Gastrocnemius medialis (tissue), 4 donors: Measurements from ENCODE around the gene UTF1. TPM values are rescaled to one million over a fixed set of nuclear protein-coding genes. Genes with fewer than 3 reads are reported as not detected.

ENCODE experiments used
- ATAC-seq, 2 donors: fragments of 150-250 bp; one replicate each; pipeline ENCODE4 v1.9.1; 2016
- DNase-seq, 2 donors: peaks; one replicate each; pipeline ENCODE4 v3.0.0-alpha.2; 2019
- H3K27ac ChIP-seq, 4 donors: fragments of 200-600 bp; sonication (generic); 1 replicate in 1 of 4; 2 replicates in 3 of 4; pipeline ENCODE4 v1.5.1; 2016 to 2018; ENCODE audit warnings: mild to moderate bottlenecking in 2 of 4, moderate library complexity in 1 of 4
- H3K27me3 ChIP-seq, 3 donors: fragments of 200-600 bp; sonication (generic) in 2 of 3; 1 replicate in 1 of 3; 2 replicates in 2 of 3; pipeline versions ENCODE4 v1.5.1 to v1.6.0; 2016 to 2019; ENCODE audit warnings: mild to moderate bottlenecking in 1 of 3, moderate library complexity in 1 of 3
- H3K36me3 ChIP-seq, 2 donors: fragments of 200-600 bp; sonication (generic) in 1 of 2; one replicate each; pipeline ENCODE4 v1.5.1; 2017 to 2018
- H3K4me1 ChIP-seq, 2 donors: fragments of 200-600 bp; sonication (generic) in 1 of 2; one replicate each; pipeline ENCODE4 v1.5.1; 2016 to 2017; ENCODE audit warnings: mild to moderate bottlenecking in 2 of 2
- H3K4me3 ChIP-seq, 4 donors: fragments of 200-600 bp; sonication (generic) in 3 of 4; 1 replicate in 1 of 4; 2 replicates in 3 of 4; pipeline ENCODE4 v1.5.1; 2016 to 2019; ENCODE audit warnings: mild to moderate bottlenecking in 2 of 4
- H3K9me3 ChIP-seq, 3 donors: fragments of 200-600 bp; sonication (generic) in 2 of 3; 1 replicate in 1 of 3; 2 replicates in 2 of 3; pipeline ENCODE4 v1.5.1; 2016 to 2019
- POLR2A ChIP-seq, 2 donors: fragments of 450-650 bp; IDR thresholded peaks; one replicate each; pipeline ENCODE4 v1.6.1; 2017; ENCODE audit warnings: antibody characterized with exemption in 2 of 2, mild to moderate bottlenecking in 2 of 2, moderate library complexity in 2 of 2
- in situ Hi-C, 4 donors: fragments of 200-750 bp; cut with MboI; loops; one replicate each; pipeline versions ENCODE4 v1.15.0 to v1.8.0; 2017; ENCODE audit warnings: low sequenced_read_pairs in 4 of 4
- intact Hi-C: fragments of 100-400 bp; cut with DNase I; formaldehyde crosslinking; loops from one replicate; pipeline ENCODE4 v1.15.1; 2023; ENCODE audit warnings: low total_unique reads
- total RNA-seq, 4 donors: library from RNA; depleted of rRNA; stranded (reverse); fragments of >200 nt; gene quantifications; one replicate each; pipeline versions ENCODE4 v1.1.0 to v1.2.3, GENCODE V29; 2016
- TF ChIP-seq, protein P1 (sequence below), 5 experiments: fragments of 450-650 bp in 3 of 5; fragments of 200-600 bp in 2 of 5; sonication (generic) in 2 of 5; IDR thresholded peaks in 4 of 5; conservative IDR thresholded peaks in 1 of 5; 1 replicate in 4 of 5; 2 replicates in 1 of 5; pipeline ENCODE4 v1.5.1; 2016 to 2019; ENCODE audit warnings: antibody characterized with exemption in 5 of 5, mild to moderate bottlenecking in 3 of 5, moderate library complexity in 3 of 5

UTF1 gene
- total RNA-seq, 4 donors from 2014 or later = not detected

DNA sequence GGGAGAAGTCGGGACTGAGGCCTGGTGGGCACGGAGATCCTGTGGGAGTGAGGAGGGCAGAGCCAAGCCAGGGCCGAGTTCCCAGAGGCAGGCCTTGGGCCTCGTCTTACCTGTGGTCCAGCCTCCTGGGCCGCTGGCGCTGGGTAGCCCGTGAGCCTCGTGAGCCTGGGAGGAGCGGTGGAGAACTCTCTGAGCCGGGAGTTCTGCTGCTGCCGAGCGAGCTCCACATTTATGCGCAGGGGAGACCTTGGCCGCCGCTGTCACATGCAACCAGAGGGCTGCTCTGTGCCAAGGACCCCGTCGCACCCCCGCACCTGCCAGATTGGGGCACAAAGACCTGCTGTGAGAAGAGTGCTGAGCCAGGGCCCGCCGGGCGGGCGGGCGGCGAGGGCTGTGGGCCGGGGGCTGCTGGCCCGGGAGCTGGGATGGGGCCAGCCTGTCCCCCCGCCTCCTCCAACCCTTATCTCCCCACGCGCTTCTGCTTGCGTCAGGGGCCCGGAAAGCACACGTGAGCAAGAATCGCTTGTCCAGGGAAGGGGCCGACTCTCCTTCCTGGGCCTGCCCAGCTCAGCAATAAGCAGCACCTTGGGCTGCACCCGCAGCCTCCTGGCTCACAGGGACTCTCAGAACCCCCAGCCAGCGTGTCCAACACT lies 17.8 kb downstream of the UTF1 start:
- TF ChIP-seq POLR2A (IDR thresholded peaks at IDR 0.05) = no peak
- TF ChIP-seq, protein P1, sequence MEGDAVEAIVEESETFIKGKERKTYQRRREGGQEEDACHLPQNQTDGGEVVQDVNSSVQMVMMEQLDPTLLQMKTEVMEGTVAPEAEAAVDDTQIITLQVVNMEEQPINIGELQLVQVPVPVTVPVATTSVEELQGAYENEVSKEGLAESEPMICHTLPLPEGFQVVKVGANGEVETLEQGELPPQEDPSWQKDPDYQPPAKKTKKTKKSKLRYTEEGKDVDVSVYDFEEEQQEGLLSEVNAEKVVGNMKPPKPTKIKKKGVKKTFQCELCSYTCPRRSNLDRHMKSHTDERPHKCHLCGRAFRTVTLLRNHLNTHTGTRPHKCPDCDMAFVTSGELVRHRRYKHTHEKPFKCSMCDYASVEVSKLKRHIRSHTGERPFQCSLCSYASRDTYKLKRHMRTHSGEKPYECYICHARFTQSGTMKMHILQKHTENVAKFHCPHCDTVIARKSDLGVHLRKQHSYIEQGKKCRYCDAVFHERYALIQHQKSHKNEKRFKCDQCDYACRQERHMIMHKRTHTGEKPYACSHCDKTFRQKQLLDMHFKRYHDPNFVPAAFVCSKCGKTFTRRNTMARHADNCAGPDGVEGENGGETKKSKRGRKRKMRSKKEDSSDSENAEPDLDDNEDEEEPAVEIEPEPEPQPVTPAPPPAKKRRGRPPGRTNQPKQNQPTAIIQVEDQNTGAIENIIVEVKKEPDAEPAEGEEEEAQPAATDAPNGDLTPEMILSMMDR (IDR thresholded peaks at IDR 0.05 in 4 of 5, conservative IDR thresholded peaks at IDR 0.05 in 1 of 5) = no peak
- intact Hi-C loops = no loop called here
- no peak for DNase-seq
- in situ Hi-C loops = no loop called here
- Histone ChIP-seq H3K4me3 (no peak overlapping the region), H3K9me3 (no peaks in the 10 kb centered on the region), H3K27me3 (peaks cover 29 to 39% (median 34%) of the 10 kb centered on the region in 3 donors), H3K4me1 (no peaks in the 10 kb centered on the region), H3K27ac (no peak overlapping the region), H3K36me3 (no peaks in the 10 kb centered on the region)
- ATAC-seq = no peak

- Histone ChIP-seq H3K27ac (no peak overlapping the region), H3K27me3 (peaks cover 27 to 35% (median 29%) of the 10 kb centered on the region in 3 donors), H3K4me1 (no peaks in the 10 kb centered on the region), H3K4me3 (no peak overlapping the region), H3K36me3 (no peaks in the 10 kb centered on the region), H3K9me3 (no peaks in the 10 kb centered on the region)
- intact Hi-C loops = no loop called here
- in situ Hi-C loops = no loop called here
- DNase-seq (no peak), ATAC-seq (no peak)
- TF ChIP-seq POLR2A (IDR thresholded peaks at IDR 0.05) = no peak
- TF ChIP-seq, protein P1 (IDR thresholded peaks at IDR 0.05 in 4 of 5, conservative IDR thresholded peaks at IDR 0.05 in 1 of 5) = no peak
These were observed 18.3 kb downstream of the UTF1 start for GRCh38 chr10:133248334-133248715.

DNA sequence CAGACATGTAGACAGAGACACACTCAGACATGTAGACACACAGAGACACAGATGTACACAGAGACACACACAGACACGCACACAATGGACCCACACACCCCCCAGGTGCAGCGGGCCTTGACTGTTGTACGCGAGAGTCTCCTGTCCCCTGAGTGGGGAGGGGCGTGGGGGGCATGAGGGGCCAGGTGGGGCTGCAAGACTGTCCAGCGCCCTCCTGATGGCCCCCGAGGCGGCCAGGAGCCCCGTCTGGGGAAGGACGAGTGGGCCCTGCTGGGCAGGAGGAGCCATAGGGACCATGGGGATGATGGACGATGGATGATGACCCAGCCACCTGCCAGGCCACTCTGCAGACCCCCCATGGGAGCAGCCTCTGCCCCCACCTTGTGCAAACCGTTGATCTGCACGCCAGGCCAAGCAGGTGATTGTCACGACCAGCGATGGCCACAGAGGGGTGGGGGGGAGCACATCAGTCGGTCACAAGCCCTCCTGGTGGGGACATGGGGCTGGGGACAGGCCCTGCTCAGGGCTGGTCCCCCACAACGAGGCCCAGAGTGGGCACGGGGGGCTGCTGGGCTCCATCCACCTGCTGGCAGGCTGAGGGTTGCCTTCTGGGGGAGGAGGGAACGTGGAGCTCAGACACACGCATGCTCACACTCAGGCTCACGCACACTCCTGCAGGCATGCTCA lies 19.2 kb downstream of the UTF1 start:
- Histone ChIP-seq H3K27me3 (peaks cover 21 to 29% (median 28%) of the 10 kb centered on the region in 3 donors), H3K36me3 (no peaks in the 10 kb centered on the region), H3K4me3 (no peak overlapping the region), H3K4me1 (no peaks in the 10 kb centered on the region), H3K9me3 (no peaks in the 10 kb centered on the region), H3K27ac (no peak overlapping the region)
- in situ Hi-C loops (no loop called here), intact Hi-C loops (no loop called here)
- DNase-seq (no peak), ATAC-seq (no peak)
- TF ChIP-seq, protein P1 (IDR thresholded peaks at IDR 0.05 in 4 of 5, conservative IDR thresholded peaks at IDR 0.05 in 1 of 5) = no peak
- TF ChIP-seq POLR2A (IDR thresholded peaks at IDR 0.05) = no peak

- no peaks in the 10 kb centered on the region for H3K9me3 ChIP-seq
- no peaks in the 10 kb centered on the region for H3K4me1 ChIP-seq
- intact Hi-C loops (no loop called here), in situ Hi-C loops (no loop called here)
- no peaks in the 10 kb centered on the region for H3K36me3 ChIP-seq
- ATAC-seq (no peak), DNase-seq (no peak)
- H3K27me3 ChIP-seq = peaks cover 21 to 28% (median 22%) of the 10 kb centered on the region in 3 donors
- H3K4me3 ChIP-seq = no peak overlapping the region
- H3K27ac ChIP-seq = no peak overlapping the region
- TF ChIP-seq POLR2A (IDR thresholded peaks at IDR 0.05) = no peak
These were observed 20.1 kb downstream of the UTF1 start for GRCh38 chr10:133249975-133250754.
